DND-41 (cell line): ENCODE data around the gene FUT1.

Source experiments
- EZH2 ChIP-seq: IDR thresholded peaks from 3 replicates; pipeline ENCODE4 v1.6.1; 2012; ENCODE audit warnings: borderline replicate concordance, low read depth, mild to moderate bottlenecking, moderate library complexity, low read length, inconsistent platforms; ENCODE audit not compliant: severe bottlenecking
- TF ChIP-seq, protein P1 (sequence below): IDR thresholded peaks from 2 replicates; pipeline ENCODE4 v1.5.1; 2012; ENCODE audit warnings: borderline replicate concordance, low read length, moderate library complexity, mild to moderate bottlenecking; ENCODE audit not compliant: poor library complexity, severe bottlenecking; ENCODE audit errors: extremely low read depth

DNA sequence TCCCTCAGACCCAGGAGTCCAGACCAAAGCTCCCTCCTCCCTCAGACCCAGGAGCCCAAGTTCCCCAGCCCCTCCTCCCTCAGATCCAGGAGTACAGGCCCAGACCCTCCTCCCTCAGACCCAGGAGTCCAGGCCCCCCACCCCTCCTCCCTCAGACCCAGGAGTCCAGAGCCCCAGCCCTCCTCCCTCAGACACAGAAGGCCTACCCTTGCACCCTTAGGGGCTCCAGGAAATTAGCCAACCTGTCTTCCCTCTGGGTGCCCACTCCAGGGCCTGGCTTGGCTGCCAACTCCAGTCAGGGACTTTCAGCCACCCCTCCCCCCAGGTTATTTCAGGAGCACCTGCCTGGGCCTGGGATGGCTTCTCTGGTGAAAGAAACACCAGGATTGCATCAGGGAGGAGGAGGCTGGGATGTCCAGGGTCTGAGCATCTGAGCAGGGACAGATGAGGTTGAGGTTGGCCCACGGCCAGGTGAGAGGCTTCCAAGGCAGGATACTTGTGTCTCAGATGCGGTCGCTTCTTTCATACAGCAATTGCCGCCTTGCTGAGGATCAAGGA is 2.7 kb upstream of the FUT1 start, which contains the start of gene FGF21:
- TF ChIP-seq, protein P1, sequence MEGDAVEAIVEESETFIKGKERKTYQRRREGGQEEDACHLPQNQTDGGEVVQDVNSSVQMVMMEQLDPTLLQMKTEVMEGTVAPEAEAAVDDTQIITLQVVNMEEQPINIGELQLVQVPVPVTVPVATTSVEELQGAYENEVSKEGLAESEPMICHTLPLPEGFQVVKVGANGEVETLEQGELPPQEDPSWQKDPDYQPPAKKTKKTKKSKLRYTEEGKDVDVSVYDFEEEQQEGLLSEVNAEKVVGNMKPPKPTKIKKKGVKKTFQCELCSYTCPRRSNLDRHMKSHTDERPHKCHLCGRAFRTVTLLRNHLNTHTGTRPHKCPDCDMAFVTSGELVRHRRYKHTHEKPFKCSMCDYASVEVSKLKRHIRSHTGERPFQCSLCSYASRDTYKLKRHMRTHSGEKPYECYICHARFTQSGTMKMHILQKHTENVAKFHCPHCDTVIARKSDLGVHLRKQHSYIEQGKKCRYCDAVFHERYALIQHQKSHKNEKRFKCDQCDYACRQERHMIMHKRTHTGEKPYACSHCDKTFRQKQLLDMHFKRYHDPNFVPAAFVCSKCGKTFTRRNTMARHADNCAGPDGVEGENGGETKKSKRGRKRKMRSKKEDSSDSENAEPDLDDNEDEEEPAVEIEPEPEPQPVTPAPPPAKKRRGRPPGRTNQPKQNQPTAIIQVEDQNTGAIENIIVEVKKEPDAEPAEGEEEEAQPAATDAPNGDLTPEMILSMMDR, result no peak
- no peak for TF ChIP-seq EZH2
